Activated CD8-positive, alpha-beta memory T cell treated with anti-CD3 and anti-CD28 coated beads for 48 hours (primary cell): ENCODE data around the gene SPECC1.
"Not testable (repeated sequence)": the region's sequence is repeated elsewhere in the genome, so short reads cannot be mapped to it uniquely, and the experiment has no call there.

ENCODE experiments used
- DNase-seq, 3 experiments: peaks; one replicate each; pipeline ENCODE4 v3.0.0-alpha.2; 2020; ENCODE audit warnings: low read depth in 2 of 3, low spot score in 2 of 3

Gene SPECC1

DNA sequence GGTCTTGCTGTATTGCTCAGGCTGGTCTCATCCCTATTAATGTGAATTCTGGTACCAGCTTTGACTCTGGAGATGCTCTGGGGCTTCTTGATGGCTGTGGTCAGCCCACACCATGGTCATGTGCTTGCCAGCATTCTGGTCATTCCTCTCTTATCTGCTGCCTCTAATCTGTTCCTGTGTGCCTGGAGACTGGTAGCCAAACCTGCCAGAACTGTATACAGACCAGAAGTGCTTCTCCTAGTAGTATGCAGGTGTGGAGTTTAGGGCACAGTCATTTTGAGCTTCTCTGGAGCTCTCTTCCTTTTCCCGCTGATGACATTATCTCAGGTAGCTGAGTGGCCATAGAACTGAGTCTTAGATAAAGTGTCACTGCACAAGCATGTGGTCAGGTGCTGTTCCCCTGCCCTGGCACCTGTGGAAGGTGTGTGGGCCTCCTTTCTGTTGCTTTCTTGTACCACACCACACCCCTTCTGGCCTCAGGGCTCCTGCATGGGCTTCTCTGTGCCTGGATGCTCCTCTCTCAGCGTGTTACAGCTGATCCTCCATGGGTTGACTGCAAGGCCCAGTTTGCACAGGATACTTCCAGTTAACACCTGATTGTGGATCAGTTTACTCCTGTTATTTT lies 162.7 kb downstream of the SPECC1 start:
- DNase-seq = no peak

DNA sequence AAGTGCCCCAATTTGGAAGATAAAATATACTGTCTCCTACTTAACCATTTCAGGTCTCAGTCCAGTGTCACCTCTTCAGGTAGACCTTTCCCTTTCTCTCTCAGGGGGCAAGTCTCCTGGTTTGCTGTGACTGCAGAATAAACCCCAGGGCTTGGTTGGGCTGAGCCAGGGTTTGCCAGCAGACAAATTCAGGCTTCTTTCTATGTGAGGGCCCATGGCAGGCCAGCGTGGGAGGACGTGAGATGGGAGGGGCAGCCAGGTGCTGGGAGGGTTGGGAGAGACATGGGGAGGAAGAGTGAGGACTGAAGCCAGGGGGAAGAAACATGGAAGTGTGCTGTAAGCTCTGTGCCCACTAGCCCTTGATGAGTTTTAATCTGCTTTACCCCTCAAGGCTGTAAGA lies 163.2 kb downstream of the SPECC1 start:
- DNase-seq = no peak

DNA sequence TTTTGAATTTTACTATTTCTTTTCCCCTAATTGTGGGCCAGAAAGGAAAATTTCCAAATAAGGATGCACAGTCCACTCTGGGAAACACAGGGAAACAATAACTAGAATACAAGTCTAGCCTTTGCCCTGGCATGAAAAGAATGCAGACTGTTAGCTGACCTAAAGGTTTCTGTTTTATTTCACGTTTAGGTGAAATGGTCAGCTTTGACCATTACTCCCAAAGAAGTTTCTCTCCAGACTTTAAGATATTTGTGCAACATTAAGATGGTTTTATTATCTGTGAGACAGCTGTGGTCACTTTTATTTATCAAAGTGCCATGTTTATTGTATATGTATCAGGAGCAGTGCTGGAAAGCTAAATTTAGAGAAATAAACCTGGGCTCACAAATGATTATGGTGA lies 163.9 kb downstream of the SPECC1 start:
- DNase-seq = no peak

DNA sequence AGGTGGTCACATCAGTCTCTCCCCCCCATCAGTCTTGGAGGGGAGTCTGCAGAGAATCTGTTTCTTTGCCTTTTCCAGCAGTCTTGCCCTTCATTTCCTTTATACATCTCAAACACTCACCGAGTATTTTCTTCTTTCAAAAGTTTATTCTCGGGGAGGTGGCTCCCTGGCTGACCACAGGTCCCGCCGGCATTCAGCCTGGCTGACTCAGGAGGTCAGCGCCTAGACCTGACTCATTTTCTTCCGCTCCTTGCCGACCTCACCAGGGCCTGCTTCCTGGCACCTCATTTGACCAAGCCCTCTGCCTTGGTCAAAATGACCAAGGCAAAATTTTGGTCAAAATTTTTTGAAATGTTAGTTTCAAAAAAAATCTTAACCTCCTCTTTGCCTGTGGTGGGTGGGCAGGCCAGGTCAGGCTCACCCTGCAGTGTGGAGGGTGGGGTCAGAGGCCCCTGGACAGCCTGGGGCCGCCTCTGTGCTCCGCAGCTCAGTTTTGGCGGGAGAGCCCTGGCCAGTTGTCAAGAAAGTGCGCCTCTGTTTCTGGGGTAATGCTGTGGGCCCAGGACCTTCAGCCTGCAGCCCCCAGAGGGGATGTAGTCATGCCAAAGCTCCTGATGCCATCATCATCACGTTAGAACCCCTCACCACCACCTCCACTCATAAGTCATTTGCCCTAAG lies 165.6 kb downstream of the SPECC1 start:
- no peak for DNase-seq

DNA sequence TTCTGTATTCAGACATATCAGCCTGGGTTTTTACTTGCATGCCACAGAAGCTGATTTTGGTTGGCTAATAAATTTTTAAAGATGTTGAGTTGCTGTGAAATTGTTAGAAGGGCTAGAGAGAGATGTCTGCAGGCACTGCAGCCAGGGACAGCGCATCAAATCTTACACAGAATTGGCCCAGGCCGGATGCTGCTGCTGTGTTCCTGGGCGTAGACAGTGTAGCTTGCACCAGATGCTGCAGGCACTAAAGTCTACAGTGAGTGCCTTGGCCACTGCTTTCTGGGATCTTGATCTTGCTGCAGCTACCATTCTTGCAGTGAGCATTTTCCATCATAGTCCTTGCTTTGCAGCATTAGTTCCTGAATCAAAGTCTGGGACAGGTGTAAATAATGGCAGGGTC lies 169.9 kb downstream of the SPECC1 start:
- DNase-seq = no peak

DNA sequence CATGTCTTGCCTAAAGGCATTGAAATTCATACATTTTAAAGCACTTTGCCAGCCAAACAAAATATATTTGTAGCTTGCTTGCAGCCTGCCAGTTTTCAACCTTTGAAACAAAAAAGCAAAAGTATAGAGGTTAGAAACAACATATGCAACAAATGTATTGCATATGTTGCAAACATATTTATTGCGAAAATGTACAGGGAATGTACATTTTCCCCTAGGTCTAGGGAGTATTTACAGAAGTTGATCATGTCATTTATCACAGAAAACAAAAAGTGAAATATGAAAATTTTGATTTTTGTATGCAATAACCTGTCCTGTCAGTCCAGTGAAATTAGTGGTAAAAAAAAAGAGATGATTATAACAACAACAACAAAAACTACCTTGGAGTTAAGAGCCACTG lies 171.5 kb downstream of the SPECC1 start:
- DNase-seq = no peak

DNA sequence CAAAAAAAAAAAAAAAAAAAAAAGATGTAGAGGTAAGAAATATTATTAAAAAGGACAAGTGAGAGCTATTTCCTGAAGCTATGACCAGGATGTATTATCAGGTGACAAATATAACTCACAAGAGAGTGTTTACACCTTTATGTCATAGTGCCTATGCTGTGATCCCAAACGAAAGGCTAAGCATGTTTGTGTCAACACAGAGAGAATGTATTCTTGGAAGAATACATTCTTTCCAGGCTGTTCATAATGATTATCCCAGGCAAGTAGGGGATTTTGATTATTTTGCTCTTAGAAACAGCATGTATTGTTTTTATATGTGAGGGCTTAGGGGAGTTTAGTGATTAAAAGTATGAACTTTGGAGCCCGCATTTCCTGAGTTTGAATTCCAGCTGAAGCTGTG lies 175.0 kb downstream of the SPECC1 start:
- DNase-seq = no peak

DNA sequence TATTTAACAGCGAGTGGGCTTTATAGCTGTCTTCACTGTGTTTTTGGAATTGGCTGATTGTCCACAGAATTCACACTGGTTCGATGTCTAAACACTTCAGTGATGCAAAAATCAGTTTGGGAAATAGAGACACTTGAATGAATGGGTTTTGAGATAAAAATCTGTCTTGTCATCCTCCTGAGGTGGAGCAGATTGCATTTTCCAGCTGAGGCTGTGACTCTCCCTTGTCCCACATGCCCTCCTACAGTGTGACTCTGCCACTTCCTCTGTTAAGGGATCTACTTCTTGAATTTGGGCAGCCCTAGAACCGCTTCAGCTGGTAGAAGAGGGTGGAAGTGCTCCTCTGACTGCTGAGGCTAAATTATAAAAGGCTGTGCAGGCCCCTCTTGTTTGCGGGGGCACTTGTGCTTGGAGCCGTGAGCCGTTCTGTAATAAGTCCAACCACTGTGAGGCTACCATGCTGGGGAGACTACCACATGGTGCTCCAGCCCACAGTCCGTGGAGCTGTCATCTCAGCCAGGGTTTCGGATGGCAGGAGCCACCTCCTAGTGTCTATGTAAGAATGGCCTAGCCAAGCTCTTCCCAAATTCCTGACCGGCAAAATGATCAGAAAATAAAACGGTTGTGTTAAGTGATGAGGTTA lies 175.9 kb downstream of the SPECC1 start:
- no peak for DNase-seq

DNA sequence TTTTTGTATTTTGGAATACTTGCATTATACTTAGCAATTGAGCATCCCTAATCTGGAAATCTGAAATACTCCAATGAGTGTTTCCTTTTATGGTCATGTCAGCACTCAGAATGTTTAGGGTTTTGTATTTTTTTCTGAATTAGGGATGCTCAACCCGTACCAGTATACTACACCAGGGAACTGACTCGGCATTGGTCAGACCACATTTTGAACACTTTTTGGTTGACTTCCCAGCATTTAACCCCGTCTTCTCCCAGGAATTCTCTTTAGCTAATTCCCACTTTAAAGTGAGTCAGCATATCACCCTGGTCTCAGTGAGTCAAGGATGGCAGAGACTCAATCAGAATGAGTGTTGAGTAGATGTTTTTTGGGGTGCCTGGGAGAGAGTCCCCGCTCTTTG lies 177.9 kb downstream of the SPECC1 start:
- DNase-seq = no peak

DNA sequence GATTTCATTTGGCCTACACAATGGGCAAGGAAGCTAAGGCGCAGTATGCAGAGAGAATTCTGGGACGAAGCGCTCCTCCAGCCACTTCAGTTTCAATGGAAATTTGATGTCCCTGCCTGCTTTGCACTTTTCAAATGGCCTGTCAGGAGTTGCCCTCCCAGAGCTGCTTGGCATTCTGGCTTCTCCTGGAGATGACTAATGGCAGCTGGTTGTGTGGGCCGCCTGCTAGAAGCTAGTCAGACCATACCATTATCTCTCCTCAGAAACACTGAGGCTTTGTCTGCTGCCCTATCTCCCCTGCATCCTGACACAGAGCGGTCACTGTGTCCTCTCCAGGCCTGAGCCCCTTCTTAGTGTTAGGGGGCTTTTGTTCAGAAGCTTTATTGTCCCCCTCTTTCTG lies 180.1 kb downstream of the SPECC1 start:
- no peak for DNase-seq

DNA sequence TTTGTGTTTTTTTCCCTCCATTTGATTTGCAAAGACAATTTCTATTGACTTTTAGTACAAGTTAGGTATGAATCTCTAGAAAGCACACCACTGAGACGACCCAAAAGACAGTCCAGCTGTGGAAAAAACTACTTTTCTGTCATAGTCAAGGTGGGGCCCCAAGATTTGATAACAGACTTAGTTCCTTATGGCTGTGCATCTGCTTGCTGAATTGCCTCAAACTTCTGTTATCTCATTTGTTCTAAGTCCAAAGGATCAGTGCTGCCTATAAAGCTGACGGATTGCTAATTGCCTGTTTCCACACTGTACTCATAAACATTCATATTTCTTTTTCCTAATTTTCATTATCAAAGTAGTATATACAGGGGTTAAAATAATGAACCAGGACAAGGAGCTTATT lies 180.8 kb downstream of the SPECC1 start:
- DNase-seq = no peak

DNA sequence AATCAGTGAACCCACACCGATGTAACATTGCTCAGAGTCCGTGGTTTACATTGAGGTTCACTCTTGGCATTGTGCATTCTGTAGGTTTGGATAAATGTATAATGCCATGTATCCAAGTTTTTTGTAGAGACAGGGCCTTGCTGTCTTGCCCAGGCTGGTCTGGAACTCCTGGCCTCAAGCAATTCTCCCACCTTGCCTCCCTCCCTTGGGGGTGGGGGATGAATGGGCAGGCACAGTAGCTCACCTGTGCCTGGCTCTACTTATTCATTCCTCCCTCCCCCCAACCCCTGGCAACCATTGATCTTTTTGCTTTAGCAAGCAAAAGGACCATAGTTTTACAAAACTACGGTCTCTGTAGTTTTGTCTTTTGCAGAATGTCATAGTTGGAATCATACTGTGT lies 181.4 kb downstream of the SPECC1 start:
- no peak for DNase-seq

DNA sequence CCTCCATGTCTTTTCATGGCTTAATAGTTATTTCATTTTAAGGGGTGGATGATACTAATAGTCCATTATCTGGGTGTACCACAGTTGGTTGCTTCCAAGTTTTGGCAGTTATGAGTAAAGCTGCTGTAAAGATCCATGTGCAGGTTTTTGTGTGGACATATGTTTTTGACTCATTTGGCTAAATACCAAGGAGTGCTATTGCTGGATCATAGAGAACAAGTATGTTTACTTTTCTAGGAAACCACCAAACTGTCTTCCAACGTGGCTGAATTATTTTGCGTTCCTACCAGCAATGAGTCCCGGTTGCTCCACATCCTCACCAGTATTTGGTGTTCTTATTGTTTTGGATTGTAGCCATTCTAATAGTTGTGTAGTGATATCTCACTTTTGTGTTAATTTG lies 181.9 kb downstream of the SPECC1 start:
- no peak for DNase-seq

DNA sequence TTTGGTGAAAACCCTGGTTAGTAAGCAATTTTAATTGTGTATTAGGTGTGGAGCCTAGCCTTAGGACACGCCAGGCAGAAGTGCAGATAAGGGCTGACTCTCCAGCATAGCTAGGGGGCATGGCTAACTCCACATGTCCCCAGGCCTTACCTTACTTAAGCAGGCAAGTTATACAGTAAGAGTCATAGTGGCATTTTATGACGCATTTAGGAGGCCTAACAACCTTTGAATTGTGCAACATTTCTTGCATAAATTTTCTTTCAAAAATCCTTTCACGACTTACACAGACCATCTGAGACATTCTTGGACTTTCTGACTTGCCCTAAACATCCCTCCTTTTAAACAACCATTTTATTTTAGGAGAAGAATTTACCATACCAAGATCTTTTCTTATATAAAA lies 187.1 kb downstream of the SPECC1 start:
- DNase-seq = not testable (repeated sequence)

DNA sequence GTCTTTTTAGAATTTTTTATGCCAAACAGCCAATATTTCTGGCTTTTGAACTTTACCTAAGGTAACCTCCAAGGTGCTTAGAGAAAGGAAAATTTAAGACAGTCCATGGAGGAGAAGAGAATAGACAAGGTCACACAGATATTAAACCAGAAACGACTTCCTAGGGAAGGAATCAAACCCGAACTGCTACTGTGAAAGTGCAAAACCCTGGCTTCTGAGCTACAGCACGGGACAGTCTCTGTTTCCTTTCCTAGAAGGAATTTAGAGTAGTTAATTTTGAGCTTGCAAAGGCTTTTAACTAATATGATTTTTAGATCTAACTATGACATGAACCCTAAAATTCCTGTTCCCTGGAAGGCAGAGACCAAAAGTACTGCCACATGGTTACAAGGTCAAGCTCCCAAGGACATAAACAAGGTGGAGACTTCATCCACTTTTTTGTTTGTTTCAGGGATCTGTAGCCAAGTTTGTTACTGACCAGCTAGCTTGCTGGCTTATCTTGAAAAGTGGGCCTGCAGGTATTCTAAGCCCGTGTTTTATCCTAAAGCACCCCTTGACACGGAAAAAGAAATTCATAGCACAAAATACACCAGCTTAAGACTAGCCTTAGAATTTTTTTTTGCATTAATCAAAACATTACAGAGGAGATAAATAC lies 188.2 kb downstream of the SPECC1 start:
- DNase-seq = no peak

DNA sequence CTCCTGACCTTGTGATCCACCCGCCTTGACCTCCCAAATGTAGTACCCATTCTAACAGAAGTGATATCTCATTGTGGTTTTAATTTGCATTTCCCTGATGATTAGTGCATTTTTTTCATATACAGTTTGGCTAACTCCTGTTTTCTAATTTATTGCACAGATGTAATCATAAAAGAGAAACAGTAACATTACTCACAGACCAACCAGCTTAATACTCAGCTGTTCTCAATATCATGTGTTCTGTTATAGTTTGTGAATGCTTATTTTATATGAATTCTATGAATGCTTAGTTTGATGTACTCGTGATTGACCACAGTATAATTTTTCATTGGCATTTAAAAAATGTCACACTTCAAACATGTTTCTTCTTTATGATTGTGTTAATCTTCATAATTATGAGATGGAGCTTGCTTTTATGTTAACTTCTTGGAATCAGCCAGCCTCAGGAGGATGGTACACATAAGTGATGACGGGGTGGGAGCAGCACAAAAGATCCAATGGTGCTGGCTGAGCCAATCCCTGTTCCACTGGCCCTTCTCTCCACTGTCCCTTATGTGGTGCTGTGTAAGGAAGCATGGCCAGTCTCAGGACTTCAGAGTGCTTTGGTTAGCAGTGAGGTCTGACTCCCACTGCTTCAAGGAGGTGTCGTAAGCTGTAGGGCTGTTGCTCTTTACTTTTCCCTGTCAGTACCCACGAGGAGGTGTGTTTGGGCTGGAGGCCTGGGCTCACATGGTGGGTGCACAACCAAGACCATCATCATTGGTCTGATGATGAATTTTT lies 191.0 kb downstream of the SPECC1 start:
- DNase-seq = no peak

DNA sequence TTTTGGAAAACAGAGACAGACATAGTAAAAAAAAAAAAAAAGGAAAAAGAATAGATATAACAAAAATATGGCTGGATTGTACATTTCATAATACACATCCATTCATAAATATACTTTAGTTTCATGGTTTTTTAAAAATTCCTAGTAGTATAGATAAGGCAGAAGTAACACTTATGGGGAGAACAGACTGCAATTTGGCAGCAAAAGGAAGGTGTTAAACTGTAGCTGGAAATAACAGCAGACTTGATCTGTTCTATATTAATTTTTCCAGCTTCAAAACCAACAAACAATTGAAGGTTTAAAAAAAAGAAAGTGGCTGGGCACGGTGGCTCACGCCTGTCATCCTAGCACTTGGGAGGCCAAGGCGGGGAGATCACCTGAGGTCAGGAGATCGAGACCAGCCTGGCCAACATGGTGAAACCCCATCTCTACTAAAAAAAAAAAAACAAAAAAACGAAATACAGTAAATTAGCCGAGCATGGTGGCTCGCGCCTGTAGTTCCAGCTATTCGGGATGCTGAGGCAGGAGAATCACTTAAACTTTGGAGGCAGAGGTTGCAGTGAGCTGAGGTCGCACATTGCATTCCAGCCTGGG lies 191.8 kb downstream of the SPECC1 start:
- DNase-seq = no peak

DNA sequence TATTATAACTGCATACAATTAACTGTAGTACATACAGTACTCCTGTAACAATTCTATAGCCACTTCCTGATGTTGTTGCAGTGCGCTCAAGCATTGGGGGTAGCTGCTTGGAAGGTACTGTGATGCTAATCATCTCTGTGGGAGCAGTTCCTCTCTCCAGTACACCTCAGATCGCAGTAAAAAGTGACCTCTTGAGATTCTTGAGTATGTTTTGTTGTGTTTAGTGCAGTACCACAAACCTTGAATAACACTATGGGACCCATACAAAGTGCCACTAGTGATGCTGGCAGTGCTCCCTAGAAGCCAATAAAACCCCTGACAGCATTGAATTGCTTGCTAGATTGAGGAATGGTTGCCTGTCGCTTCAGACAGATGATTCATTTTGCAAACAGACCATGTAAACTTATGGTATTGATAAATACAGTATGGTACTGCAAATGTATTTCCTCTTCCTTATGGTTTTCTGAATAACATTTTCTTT lies 193.0 kb downstream of the SPECC1 start:
- DNase-seq = no peak

DNA sequence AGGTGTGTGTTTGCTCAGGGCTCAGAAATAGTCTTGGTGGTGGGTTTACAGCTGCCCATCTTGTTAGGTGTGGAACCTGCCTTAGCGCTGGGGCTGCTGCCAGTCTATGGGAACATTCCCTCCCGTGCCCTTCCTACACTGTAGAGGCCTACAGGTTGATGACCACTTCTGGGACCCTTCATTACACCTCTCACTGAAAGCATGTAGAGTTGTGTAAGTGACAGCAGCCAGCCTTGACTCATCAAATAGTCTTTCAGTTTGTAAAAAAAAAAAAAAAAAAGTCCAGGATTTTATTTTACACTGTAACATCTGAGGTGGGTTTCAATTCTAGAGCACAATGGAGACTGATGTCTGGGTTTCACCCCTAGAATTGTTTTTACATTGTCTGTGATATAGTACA lies 193.9 kb downstream of the SPECC1 start:
- DNase-seq = no peak

DNA sequence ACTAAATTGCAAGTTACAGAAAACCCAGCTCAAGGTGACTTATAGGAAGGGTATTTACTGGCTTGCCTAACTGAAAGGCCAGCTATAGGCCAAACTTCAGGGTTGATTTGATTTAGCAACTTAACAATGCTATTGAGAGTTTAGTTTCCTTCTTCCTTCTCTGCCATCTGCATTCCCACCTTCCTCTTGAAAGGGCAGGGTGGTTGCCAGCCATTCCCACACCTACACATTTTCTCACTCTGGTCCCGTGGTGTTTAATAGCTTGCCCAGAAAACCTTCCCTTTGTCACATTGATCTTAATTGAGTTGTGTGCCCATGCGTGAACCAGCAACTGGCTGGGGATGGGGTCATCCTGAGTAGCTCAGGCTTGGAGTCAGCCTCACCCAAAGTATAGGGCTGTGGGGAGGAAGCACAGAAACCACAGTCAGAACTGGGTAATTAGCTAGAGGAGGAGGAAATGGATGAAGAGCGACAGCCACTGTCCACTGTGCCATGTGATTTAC lies 194.7 kb downstream of the SPECC1 start:
- DNase-seq = no peak

DNA sequence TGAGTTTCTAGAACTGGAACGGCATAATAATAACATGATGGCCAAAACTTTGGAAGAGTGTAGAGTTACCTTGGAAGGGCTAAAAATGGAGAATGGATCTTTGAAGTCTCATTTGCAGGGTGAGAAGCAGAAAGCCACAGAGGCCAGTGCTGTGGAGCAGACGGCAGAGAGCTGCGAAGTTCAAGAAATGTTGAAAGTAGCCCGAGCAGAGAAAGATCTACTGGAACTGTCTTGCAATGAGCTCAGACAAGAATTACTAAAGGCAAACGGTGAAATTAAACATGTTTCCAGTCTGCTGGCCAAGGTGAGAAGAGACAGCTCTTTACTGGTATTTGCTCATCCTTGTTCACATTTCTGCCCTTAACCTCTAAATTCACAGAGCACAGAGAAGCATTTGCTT lies 196.4 kb downstream of the SPECC1 start:
- no peak for DNase-seq
